ENCODE results near the gene TNFRSF13B. TPM values are rescaled to one million over a fixed set of nuclear protein-coding genes. Genes with fewer than 3 reads are reported as not detected.
A peak's percentile ranks its signal among the peaks of the same experiment; 100 is the strongest.
"Not testable (repeated sequence)": the region's sequence is repeated elsewhere in the genome, so short reads cannot be mapped to it uniquely, and the experiment has no call there.

TNFRSF13B gene
- total RNA-seq, 1 experiment from 2014 or later = not detected

DNA sequence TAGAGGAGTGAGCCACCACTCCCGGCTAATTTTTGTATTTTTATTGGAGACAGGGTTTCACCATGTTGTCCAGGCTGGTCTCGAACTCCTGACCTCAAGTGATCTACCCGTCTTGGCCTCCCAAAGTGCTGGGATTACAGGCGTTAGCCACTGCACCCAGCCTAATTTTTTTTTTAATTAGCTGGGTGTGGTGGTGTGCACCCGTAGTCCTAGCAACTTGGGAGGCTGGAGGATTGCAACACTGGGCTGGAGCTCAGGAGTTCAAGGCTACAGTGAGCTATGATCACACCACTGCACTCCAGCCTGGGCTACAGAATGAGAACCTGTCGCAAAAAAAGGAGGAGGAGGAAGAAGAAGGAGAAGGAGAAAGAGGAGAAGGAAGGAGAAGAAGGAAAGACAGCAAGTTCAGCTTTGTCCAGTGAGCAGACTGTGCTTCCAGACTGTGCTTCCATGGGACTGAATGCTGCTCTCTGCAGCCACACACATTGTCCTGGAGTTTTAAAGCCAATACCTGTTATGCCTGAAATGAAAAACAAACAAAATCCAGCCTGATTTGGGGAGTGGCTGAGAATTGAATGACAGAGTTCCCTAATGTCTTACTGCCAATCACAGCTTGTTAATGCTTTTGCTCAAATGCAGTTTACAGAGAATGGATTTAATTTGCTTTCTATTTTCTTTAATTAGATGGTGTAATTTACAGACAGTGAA lies 2.8 kb upstream of the TNFRSF13B start:
- no peak for DNase-seq (ENCODE audit: low read depth)
- in situ Hi-C loops (cut with HindIII; ENCODE audit: low pct_unique_long_range_greater_than_20kb, low sequenced_read_pairs) = no loop called here

DNA sequence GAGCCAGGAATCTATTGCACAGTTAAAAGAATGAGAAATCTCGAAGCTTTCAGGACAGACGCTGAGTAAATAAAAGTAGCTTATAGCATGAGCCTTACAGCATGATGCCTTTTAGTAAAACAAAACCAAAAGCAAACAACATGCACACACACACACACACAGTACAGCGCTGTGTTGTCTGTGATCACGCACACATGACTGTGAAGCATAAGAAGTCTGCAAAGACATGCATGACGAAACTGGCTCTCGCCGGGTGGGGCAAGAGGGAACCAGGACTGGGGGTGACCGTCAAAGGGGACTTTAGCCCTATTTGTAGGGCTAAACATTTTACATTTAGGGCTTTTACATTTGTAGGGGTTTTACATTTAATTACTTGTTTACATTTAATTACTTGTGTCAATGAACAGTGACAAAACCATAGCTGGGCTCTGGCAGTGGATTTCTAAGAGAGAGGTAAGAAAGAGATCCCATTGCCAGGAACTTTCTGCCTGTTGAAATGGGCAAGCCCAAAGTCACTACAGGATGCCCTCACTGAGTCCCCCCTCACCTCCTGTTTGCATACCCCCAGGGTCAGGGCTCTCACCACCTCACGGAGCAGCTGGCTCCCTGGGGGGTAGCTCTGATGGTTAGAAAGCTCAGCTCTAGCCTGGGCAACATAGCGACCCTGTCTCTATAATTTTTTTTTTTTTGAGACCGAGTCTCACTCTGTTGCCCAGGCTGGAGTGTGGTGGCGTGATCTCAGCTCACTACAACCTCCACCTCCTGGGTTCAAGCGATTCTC lies 2.0 kb upstream of the TNFRSF13B start:
- in situ Hi-C loops (cut with HindIII; ENCODE audit: low pct_unique_long_range_greater_than_20kb, low sequenced_read_pairs) = no loop called here
- DNase-seq (ENCODE audit: low read depth) = no peak

DNA sequence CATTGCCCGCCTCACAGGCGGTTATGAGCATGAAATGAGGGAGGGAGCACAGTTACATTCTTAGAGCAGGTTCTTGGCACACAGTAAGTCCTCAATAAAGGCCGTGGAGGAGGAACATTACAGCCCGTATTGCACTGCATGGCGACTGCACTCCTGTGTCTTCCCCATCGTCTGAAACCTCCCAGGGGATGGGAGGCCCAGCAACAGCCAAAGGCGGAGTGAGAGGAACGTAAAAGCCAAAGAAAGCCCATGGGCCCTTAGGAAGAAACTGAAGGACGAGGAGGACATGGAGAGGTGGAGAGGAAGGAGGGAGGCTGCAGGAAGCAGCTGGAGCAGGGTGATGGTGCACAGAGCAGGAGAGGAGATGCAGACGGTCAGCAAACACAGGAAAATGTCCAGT lies 1.1 kb upstream of the TNFRSF13B start:
- in situ Hi-C loops (cut with HindIII; ENCODE audit: low pct_unique_long_range_greater_than_20kb, low sequenced_read_pairs); DNase-seq (ENCODE audit: low read depth): not testable (repeated sequence)

DNA sequence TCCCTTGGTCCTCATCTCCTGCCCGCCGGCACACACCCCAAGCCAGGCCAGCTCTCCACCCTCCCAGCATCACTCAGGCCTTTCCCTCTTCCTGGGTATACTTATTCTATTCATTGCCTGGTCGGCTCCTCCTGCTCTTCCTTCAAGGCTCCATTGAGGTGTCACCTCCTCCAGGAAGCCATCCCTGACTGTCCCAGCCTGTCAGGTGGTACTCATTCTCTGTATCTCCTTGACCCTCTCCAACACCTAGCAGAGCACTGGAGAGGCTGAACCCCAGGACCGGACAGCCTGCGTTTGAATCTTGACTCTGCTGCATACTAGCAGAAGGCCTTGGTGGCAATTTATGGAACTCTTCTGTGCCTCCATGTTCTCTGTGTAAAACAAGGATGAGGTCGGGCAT lies 428 bp upstream of the TNFRSF13B start:
- in situ Hi-C loops (cut with HindIII; ENCODE audit: low pct_unique_long_range_greater_than_20kb, low sequenced_read_pairs) = no loop called here
- DNase-seq (ENCODE audit: low read depth) = no peak

DNA sequence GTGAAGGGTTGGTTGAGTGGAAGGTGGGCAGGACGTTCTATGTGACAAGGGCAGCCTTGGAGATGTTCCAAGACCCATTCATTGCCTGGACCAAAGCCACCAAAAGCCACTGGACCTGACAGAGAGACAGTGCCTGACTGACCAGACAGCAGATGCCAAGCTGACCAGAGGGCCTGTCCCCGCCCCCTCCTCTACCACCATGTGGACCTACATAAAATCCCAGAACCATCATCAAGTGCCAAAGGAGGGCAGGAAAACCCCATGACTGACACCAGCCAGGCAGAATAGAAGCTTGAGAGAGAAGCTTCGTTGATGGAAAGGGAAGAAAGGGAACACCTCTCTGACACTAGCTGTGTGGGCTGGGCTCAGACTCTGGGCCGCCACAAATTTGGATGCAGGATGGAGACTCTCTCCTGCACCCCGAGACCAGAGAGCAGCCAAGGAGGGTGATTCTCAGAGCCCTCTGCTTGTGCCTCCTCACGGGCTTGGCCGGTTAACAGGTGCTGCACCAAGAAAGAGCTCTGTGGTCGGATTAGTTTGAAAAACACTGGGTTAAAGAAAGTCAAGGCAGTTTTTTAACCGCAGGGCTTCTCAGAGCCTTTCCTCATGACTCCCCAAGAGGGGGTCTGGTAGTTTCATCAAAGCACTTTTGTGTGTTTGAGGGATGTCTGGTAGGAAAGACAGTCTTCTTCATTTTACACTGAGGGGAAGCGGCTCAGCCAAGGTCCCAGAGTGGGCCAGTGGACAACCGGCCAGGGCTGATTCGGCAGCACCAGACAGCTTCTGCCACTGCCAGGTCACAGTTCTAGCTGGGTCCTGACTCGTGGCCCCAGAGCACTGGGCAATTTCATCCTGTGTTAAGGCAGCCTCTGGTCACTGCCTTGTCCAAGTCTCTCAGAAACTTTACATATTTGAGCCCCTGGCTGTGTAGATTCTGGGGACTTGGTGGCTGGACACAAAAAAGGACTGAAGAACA lies 1.7 kb downstream of the TNFRSF13B start:
- DNase-seq (ENCODE audit: low read depth) = no peak
- in situ Hi-C loops (cut with HindIII; ENCODE audit: low pct_unique_long_range_greater_than_20kb, low sequenced_read_pairs) = no loop called here

DNA sequence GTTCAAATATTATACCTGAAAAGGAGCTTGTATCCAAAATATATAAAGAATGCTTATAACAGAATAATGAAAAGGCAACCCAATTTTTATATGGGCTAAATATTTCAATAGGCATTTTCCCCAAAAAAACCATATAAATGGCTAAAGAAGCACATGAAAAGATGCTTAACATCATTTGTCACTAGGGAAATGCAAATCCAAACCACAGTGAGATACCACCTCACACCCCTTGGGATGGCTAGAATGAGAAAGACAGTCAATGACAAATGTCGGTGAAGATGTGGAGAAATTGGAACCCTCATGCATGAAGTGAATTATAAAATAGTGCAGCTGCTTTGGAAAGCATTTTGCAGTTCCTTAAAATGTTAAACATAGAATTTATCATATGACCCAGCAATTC lies 3.1 kb downstream of the TNFRSF13B start:
- in situ Hi-C loops (cut with HindIII; ENCODE audit: low pct_unique_long_range_greater_than_20kb, low sequenced_read_pairs) = no loop called here
- no peak for DNase-seq (ENCODE audit: low read depth)

DNA sequence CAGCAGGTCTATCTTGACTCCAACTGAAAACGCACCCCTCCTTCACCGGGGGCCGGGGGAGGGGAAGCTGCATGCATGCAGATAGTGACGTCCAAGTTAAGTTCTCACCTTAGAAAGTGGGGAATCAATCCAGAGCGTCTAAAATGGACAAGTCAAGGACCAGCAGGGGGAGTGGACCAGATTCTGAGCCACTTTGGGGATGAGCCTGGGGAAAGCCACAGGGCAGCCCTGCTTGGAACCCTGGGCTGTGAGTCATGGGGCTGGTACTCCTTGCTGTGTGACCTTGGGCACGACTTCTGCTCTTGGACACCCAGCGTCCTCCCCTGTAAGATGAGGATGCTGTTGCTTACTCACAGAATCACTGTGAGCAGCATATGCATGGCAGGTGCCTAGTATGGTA lies 9.1 kb downstream of the TNFRSF13B start:
- in situ Hi-C loops (cut with HindIII; ENCODE audit: low pct_unique_long_range_greater_than_20kb, low sequenced_read_pairs) = no loop called here
- peak; percentile 10 for DNase-seq (ENCODE audit: low read depth)

DNA sequence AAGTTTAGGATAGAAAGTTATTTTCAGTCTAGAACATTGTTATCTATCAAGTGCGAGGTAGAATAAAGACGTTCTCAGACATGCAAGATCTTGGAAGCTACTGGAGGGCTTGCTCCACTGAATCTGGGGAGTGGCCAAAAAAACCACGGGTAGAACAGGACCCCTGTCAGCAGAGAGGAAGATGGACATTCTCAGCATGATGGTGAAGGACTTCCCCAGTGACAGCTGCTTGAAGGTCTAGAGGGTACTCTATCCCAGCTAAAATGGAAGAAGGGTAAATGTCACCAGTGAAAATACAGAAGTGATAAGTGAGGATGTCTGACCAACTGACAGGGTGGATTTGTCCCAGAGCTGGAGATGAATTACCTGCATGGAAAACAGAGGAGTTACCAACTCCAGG lies 10.1 kb downstream of the TNFRSF13B start:
- in situ Hi-C loops (cut with HindIII; ENCODE audit: low pct_unique_long_range_greater_than_20kb, low sequenced_read_pairs) = no loop called here
- DNase-seq (ENCODE audit: low read depth) = no peak

DNA sequence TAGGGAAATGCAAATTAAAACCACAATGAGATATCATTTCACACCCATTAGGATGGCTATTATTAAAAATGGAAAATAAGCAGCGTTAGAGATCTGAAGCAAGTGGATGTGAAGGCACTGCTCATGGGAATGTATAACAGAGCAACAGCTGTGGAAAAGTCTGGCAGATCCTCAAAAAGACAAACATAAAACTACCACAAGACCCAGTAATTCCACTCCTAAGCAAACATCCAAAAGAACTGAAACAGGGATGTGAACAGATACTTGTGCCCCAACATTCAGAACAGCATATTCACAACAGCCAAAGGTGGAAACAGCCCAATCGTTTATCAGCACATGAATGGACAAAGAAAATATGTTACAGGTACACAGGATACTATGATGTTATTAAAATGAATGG lies 10.9 kb downstream of the TNFRSF13B start:
- in situ Hi-C loops (cut with HindIII; ENCODE audit: low pct_unique_long_range_greater_than_20kb, low sequenced_read_pairs); DNase-seq (ENCODE audit: low read depth): not testable (repeated sequence)

DNA sequence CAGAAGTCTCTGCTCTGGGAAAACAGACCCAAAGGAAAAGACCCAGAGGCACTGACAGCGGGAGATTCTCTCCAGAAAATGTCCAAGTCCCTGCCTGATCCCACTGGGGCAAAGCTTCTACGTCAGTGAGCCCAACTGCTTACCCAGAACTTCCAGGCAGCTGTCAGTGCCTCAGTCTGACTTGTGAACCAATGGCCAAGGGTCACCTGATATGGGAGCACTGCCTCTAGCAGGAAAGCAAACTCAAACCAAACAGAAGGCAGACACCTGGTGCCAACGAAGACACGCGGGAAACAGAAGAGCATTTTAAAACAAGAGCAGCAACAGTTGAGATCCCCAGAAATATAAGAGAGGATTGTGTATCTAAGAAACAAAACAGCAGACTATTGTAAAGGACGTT lies 16.9 kb downstream of the TNFRSF13B start:
- in situ Hi-C loops (cut with HindIII; ENCODE audit: low pct_unique_long_range_greater_than_20kb, low sequenced_read_pairs); DNase-seq (ENCODE audit: low read depth): not testable (repeated sequence)

DNA sequence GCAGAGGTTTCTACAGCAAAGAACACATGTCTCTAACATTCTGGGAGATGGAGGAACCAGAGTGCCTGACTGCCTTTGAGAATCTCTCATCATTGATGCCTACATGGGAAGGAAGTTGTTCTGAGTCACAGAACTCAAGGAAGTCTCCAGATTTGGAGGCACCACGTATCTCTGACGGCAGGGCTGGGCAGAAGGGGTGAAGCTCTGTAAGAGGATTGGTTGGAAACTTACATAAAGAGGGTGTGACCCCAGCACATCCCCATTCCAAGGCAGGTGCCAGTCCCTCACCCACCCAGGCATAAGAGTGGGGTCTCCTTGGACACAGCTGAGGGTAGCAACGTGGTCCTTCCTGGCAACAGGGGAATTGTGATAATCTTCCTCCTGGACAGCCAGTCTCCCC lies 17.4 kb downstream of the TNFRSF13B start:
- in situ Hi-C loops (cut with HindIII; ENCODE audit: low pct_unique_long_range_greater_than_20kb, low sequenced_read_pairs) = no loop called here
- DNase-seq (ENCODE audit: low read depth) = no peak

DNA sequence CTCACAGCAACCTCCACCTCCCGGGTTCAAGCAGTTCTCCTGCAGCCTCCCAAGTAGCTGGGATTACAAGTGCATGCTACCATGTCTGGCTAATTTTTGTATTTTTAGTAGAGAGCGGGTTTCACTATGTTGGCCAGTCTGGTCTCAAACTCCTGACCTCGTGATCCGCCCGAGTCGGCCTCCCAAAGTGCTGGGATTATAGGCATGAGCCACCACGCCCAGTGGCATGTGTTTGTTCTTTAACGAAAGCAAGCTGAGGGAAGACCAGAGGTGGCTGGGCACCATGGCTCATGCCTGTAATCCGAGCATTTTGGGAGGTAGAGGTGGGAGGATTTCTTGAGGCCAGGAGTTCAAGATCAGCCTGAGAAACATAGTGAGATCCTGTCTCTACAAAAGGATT lies 18.1 kb downstream of the TNFRSF13B start:
- in situ Hi-C loops (cut with HindIII; ENCODE audit: low pct_unique_long_range_greater_than_20kb, low sequenced_read_pairs) = no loop called here
- DNase-seq (ENCODE audit: low read depth) = no peak

DNA sequence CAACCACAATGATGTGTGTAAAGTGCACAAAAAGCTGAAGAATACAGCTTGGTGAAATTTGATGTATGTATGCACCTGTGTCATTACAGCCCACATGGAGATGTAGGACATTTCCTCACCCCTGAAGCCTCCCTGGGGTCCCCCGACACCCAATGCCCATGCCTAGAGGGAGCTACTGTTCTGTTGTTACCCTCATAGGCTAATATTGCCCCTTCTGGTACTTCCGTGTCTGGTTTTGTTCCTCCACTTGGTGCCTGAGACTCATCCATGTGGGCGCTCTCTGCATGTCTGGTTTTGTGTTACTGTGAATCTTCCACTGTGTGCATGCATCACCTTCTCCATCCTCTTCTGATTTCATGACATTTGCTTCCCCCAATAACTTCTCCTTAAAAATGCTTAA lies 18.6 kb downstream of the TNFRSF13B start:
- in situ Hi-C loops (cut with HindIII; ENCODE audit: low pct_unique_long_range_greater_than_20kb, low sequenced_read_pairs) = no loop called here
- DNase-seq (ENCODE audit: low read depth) = no peak

DNA sequence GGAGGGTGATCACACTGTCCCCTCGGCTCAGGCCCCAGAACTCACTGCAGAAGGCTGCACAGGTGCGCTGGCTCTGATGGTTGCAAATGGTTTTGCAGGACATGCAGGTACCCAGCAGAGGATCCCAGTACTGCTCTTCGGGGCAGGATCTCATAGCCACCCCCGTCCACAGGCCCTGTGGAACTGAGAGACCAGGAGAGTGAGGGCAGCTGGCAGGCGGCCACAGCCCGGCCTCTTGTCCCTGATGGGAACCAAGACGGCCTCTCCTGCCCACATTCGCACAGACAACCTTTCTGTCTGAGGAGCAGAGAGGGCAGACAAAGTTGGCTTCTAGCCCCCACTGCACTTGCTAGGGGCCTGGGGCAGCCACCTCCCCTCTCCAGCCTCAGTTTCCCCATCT lies 19.5 kb downstream of the TNFRSF13B start:
- DNase-seq (ENCODE audit: low read depth) = no peak
- in situ Hi-C loops (cut with HindIII; ENCODE audit: low pct_unique_long_range_greater_than_20kb, low sequenced_read_pairs) = no loop called here

DNA sequence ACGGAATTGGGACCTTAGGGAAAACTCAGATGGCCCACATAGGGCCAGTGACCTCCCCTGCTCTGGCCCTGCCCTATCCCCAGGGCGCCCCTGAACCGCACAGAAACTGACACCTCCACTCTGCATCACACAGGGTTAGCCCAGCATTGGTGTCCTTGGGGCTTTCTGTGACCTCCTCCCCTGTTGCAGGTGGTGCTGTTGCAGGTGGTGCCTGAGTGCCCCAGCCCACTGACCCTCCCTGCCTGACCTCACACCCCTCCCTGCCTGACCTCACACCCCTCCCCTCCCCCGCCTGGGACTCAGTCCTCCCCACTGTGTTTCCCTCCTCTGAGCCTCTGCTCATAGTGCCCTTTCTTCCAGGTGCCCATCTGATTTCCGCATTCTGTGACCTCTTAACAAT lies 21.4 kb downstream of the TNFRSF13B start:
- in situ Hi-C loops (cut with HindIII; ENCODE audit: low pct_unique_long_range_greater_than_20kb, low sequenced_read_pairs) = no loop called here
- DNase-seq (ENCODE audit: low read depth) = no peak

DNA sequence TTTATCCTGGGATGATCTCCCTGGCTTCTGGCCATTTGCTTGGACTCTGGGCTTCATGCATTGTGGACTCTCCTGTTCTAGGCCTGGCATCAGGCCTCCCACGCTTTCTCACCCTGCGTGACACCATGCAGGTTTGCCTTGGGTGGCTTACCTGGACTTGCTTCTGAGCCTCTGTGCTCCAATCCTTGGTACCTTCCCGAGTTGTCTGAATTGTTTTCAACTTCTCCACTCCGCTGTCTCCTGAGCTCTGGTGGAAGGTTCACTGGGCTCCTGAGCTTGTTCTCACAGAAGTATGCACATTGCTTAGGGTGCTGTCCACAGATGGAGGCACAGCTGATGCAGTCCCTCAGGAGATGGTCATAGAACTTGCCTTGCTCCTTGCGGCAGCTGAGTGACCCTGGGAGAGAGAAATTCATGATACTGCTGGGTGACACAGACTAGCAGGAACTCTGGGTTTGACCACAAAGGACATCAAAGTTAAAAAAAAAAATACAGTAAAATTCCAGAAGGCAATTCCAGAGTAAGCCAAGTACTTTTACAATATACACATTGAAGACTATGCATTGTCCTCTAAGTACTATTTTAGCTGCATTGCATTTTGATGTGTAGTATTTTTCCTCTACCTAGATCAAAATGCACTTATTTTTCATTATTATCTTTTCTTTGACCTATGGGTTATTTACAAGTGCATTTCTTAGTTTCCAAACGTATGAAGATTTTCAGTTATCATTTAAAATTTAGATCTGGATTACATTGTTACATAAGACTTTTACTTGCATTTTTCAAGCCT lies 23.1 kb downstream of the TNFRSF13B start:
- in situ Hi-C loops (cut with HindIII; ENCODE audit: low pct_unique_long_range_greater_than_20kb, low sequenced_read_pairs) = no loop called here
- no peak for DNase-seq (ENCODE audit: low read depth)

DNA sequence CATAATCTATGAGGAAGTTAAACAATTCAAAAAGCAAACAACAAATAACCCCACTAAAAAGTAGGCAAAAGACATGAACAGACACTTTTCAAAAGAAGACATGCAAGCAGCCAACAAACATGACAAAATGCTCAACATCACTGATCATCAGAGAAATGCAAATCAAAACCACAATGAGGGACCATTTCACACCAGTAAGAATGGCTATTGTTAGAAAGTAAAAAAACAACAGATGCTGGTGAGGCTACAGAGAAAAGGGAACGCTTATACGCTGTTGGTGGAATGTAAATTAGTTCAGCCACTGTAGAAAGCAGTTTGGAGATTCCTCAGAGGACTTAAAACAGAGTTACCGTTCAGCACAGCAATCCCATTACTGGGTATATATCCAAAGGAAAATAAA lies 24.4 kb downstream of the TNFRSF13B start:
- DNase-seq (ENCODE audit: low read depth) = no peak
- in situ Hi-C loops (cut with HindIII; ENCODE audit: low pct_unique_long_range_greater_than_20kb, low sequenced_read_pairs) = no loop called here

DNA sequence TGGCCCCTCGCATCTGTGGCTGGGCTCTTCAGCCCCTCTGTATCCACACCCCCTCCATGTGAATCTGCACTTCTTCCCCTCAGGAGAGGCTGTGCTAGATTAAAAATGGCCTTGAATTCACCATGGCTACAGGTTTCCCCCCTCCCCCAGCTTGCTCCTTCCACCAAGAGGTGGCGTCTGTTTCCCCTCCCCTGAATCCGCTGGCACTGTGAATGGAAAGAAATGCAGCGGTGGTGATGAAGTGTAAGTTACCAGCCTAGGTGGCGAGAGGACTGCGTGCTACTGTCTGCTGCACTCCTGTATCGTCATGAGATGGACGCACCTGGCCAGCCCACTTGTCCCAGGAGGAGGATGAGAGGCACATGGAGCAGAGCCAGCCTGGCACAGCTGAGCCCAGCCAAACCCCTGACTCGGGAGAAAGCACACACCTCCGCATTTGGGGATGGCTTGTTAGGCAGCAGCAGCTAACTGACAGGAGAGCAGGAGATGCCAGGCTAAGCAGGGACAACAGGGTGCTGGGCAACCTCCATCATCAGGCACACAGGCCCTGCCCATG lies 26.2 kb downstream of the TNFRSF13B start:
- DNase-seq (ENCODE audit: low read depth) = no peak
- in situ Hi-C loops (cut with HindIII; ENCODE audit: low pct_unique_long_range_greater_than_20kb, low sequenced_read_pairs) = no loop called here

Measured in Caki2 (cell line).